ENCODE measurements around the gene NDUFB3.

- TF ChIP-seq CTCF (conservative IDR thresholded peaks at IDR 0.05; ENCODE audit: low read depth in 2 of 2) (no peak), EZH2 (IDR thresholded peaks at IDR 0.05; ENCODE audit: low read depth, unreplicated experiment) (no peak), POLR2AphosphoS5 (IDR thresholded peaks at IDR 0.05; ENCODE audit: low read depth) (no peak), REST (IDR thresholded peaks at IDR 0.05; ENCODE audit: unreplicated experiment) (no peak), ETS1 (IDR thresholded peaks at IDR 0.05) (no peak), ZNF114 (CRISPR knock-in tag; IDR thresholded peaks at IDR 0.05) (no peak), EZH2phosphoT487 (IDR thresholded peaks at IDR 0.05; ENCODE audit: unreplicated experiment) (no peak), JUNB (IDR thresholded peaks at IDR 0.05; ENCODE audit: unreplicated experiment) (no peak), ZNF331 (CRISPR knock-in tag; IDR thresholded peaks at IDR 0.05; ENCODE audit: low read depth) (no peak), NANOG (IDR thresholded peaks at IDR 0.05; ENCODE audit: borderline replicate concordance) (no peak), STAT1 (IDR thresholded peaks at IDR 0.05; ENCODE audit: unreplicated experiment) (no peak)
These were observed 57.2 kb downstream of the NDUFB3 start for GRCh38 chr2:201128933-201129505.

Data from GM23338 (cell line).